WTC11 (cell line): ENCODE data around the gene HSD3B7. TPM values are rescaled to one million over a fixed set of nuclear protein-coding genes. Genes with fewer than 3 reads are reported as not detected.

Experiments
- ATAC-seq: fragments of 200-7000 bp; cut with Tn5 transposase; 2 replicates; pipeline ENCODE4 v1.10.0; 2021; ENCODE audit warnings: mild to moderate bottlenecking, moderate library complexity
- CTCF ChIA-PET: fragments of 300-600 bp; sonication (Branson Sonifier 250); formaldehyde crosslinking; loops from one replicate; lab custom pipeline; 2021; ENCODE audit warnings: antibody characterized with exemption; lab: Charles Lee
- POLR2A ChIA-PET: fragments of 350-600 bp; sonication (Branson Sonifier 250); formaldehyde crosslinking; loops from one replicate; lab custom pipeline; 2021; ENCODE audit warnings: antibody characterized with exemption; lab: Charles Lee
- DNase-seq: peaks from one replicate; pipeline ENCODE4 v3.0.0; 2021; ENCODE audit warnings: low spot score
- H3K27ac Mint-ChIP-seq: 2 replicates; pipeline ENCODE4 v1.8.0; 2021; ENCODE audit warnings: mixed read lengths
- H3K27me3 Mint-ChIP-seq: 2 replicates; pipeline ENCODE4 v1.8.0; 2021; ENCODE audit warnings: low read depth, mild to moderate bottlenecking, moderate library complexity, mixed read lengths
- H3K36me3 Mint-ChIP-seq: 2 replicates; pipeline ENCODE4 v1.8.0; 2021; ENCODE audit warnings: mixed read lengths
- H3K4me1 Mint-ChIP-seq: 2 replicates; pipeline ENCODE4 v1.8.0; 2022; ENCODE audit warnings: mixed read lengths
- H3K4me3 Mint-ChIP-seq: 2 replicates; pipeline ENCODE4 v1.8.0; 2021; ENCODE audit warnings: mild to moderate bottlenecking, moderate library complexity, mixed read lengths
- H3K9me3 Mint-ChIP-seq: 2 replicates; pipeline ENCODE4 v1.8.0; 2021; ENCODE audit warnings: mixed read lengths
- NFATC4 ChIP-seq: fragments of 250-450 bp; sonication (Bioruptor Pico); IDR thresholded peaks from 2 replicates; pipeline ENCODE4 v1.9.0; 2021; ENCODE audit warnings: mild to moderate bottlenecking
- NFYB ChIP-seq: sonication (generic); formaldehyde crosslinking; conservative IDR thresholded peaks from 2 replicates; pipeline ENCODE4 v1.8.0; 2022; ENCODE audit warnings: low read depth, missing genetic modification reagents
- ZBTB43 ChIP-seq: sonication (generic); formaldehyde crosslinking; IDR thresholded peaks from 2 replicates; pipeline ENCODE4 v1.8.1; 2023; ENCODE audit warnings: mild to moderate bottlenecking, missing genetic modification reagents
- total RNA-seq: library from RNA; stranded (reverse); gene quantifications from 3 replicates; pipeline ENCODE4 v1.2.3, GENCODE V29; 2021
- TF ChIP-seq, protein P1 (sequence below): sonication (generic); formaldehyde crosslinking; IDR thresholded peaks from 2 replicates; pipeline ENCODE4 v1.8.0; 2023; ENCODE audit warnings: missing genetic modification reagents, mild to moderate bottlenecking, borderline replicate concordance
- TF ChIP-seq, protein P2 (sequence below): sonication (generic); formaldehyde crosslinking; IDR thresholded peaks from 2 replicates; pipeline ENCODE4 v1.8.1; 2022; ENCODE audit warnings: missing genetic modification reagents, borderline replicate concordance

Gene HSD3B7
- total RNA-seq, 1 experiment from 2014 or later: 4.5 TPM

DNA sequence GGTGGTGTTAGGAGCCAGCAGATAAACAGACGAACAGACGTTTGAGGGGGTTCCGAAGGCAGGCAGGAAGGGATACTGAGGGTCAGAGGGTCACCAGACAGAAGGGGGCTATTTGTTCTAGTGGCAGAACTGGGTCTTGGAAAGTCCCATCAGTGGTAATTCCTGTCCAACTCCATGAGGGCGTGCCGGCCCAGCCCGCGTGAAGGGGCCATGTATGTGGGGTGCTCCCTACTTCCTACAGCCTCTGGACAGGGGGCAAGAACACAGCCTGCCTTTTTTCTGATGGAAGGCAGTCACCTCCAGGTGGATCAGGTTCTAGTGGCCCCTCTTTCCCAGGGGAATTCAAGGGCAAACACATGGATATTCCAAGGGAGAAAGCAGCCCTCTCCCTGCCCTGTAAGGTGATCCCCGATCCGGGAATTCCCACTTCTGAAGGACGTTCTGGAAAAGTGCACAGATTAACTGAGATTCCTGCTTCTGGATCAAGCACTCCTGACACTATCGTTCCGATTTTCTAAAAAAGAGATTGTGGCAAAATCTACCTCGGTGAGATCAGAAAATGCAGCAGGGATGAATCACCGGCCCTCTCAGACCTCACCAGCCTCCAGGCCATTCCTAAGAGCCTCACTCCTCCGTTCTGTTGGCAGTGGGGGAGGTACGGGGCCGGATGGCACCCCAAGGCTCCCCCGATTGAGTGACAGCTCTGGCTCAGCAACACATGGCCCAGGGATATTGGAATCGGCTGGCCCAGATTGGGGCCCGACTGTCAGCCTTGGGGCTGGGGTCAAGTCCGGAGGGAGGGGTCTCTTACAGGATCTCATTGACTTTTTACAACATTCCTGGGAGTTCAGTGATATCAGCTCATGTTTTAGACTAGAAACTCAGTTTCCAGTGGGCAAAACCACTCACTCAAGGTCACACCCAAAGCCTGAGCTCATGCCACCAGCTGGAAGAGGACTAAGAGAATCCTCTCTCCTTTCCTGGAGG lies 13.0 kb downstream of the HSD3B7 start:
- H3K27ac Mint-ChIP-seq: 0 out of 2 replicates have a peak overlapping the region, but pooled peaks have one; percentile 16
- H3K27me3 Mint-ChIP-seq: peaks cover 7% of the 10 kb centered on the region; the same call in 1 of the 2 replicates
- POLR2A ChIA-PET: interaction anchor here (0.6 to 1.8 kb wide), 6 partner anchors 12 to 448 kb away, joined by 3 to 6 read pairs (median 4); partner anchors contain the start of genes HSD3B7 and KAT8
- H3K4me3 Mint-ChIP-seq: peak overlapping the region; percentile 70
- ATAC-seq (peak; percentile 3; the same call in 1 of the 2 replicates), DNase-seq (no peak)
- peaks cover 16% of the 10 kb centered on the region for H3K4me1 Mint-ChIP-seq
- no peaks in the 10 kb centered on the region for H3K36me3 Mint-ChIP-seq
- no peaks in the 10 kb centered on the region for H3K9me3 Mint-ChIP-seq
- no peak for TF ChIP-seq ZBTB43 (CRISPR knock-in tag)
- TF ChIP-seq, protein P1, sequence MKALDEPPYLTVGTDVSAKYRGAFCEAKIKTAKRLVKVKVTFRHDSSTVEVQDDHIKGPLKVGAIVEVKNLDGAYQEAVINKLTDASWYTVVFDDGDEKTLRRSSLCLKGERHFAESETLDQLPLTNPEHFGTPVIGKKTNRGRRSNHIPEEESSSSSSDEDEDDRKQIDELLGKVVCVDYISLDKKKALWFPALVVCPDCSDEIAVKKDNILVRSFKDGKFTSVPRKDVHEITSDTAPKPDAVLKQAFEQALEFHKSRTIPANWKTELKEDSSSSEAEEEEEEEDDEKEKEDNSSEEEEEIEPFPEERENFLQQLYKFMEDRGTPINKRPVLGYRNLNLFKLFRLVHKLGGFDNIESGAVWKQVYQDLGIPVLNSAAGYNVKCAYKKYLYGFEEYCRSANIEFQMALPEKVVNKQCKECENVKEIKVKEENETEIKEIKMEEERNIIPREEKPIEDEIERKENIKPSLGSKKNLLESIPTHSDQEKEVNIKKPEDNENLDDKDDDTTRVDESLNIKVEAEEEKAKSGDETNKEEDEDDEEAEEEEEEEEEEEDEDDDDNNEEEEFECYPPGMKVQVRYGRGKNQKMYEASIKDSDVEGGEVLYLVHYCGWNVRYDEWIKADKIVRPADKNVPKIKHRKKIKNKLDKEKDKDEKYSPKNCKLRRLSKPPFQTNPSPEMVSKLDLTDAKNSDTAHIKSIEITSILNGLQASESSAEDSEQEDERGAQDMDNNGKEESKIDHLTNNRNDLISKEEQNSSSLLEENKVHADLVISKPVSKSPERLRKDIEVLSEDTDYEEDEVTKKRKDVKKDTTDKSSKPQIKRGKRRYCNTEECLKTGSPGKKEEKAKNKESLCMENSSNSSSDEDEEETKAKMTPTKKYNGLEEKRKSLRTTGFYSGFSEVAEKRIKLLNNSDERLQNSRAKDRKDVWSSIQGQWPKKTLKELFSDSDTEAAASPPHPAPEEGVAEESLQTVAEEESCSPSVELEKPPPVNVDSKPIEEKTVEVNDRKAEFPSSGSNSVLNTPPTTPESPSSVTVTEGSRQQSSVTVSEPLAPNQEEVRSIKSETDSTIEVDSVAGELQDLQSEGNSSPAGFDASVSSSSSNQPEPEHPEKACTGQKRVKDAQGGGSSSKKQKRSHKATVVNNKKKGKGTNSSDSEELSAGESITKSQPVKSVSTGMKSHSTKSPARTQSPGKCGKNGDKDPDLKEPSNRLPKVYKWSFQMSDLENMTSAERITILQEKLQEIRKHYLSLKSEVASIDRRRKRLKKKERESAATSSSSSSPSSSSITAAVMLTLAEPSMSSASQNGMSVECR (CRISPR knock-in tag): no peak
- TF ChIP-seq, protein P2, sequence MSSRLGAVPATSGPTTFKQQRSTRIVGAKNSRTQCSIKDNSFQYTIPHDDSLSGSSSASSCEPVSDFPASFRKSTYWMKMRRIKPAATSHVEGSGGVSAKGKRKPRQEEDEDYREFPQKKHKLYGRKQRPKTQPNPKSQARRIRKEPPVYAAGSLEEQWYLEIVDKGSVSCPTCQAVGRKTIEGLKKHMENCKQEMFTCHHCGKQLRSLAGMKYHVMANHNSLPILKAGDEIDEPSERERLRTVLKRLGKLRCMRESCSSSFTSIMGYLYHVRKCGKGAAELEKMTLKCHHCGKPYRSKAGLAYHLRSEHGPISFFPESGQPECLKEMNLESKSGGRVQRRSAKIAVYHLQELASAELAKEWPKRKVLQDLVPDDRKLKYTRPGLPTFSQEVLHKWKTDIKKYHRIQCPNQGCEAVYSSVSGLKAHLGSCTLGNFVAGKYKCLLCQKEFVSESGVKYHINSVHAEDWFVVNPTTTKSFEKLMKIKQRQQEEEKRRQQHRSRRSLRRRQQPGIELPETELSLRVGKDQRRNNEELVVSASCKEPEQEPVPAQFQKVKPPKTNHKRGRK: no peak
- TF ChIP-seq NFATC4 (CRISPR knock-in tag): no peak
- TF ChIP-seq, all 79 proteins: peak for 0
- CTCF ChIA-PET: interaction anchor here (0.5 to 8.2 kb wide), 12 partner anchors 12 to 475 kb away, joined by 3 to 79 read pairs (median 5); partner anchors contain the start of gene HSD3B7

DNA sequence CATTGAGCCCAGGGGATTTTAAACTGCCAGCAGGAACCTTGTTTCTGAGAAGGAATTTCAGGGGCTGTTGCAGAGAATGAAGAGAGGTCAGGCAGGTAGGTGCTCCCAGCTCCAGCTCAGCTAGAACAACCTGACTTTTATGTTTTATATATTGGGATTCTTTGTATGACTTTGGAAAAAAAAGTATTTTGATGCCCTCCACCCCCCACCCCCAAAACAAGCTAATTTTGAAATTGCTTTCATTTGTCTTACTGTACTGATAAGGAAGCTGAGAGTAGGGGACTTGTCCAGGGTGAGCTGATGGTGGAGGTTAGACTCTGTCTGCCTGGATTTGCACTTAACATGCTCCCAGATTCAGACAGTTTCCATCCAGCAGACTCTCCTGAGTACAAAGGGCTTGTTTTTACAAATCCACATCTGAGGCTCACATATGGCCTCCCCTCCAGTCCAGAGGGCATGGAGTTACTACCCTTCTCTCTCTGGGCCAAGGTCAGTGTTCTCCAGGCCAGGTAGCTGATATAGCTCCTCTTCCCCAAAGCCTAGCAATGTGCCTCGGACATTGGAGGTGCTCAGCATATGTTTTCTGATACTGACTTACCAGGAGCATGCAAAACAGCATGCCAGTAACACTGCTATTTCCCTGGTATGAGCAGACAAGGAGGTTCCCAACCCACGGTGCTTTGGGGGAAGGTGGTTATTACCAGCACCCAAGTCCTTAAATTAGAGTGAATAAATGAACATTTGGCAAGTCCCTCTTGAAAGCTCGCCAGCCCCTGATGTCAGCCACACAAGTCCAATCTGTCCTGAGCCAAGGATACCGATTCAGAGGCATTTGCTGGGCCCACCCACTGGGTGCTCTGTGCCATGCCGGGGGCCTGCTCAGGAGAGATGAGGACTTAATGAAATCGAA lies 14.1 kb downstream of the HSD3B7 start:
- ATAC-seq (no peak), DNase-seq (no peak)
- no peaks in the 10 kb centered on the region for H3K36me3 Mint-ChIP-seq
- H3K4me3 Mint-ChIP-seq: no peak overlapping the region
- H3K4me1 Mint-ChIP-seq: peaks cover 16% of the 10 kb centered on the region
- H3K27me3 Mint-ChIP-seq: peaks cover 7% of the 10 kb centered on the region; the same call in 1 of the 2 replicates
- POLR2A ChIA-PET: interaction anchor here (1.0 kb wide), 1 partner anchor 13 kb away, joined by 3 read pairs; no protein-coding TSS in a partner anchor
- no peaks in the 10 kb centered on the region for H3K9me3 Mint-ChIP-seq
- no peak overlapping the region for H3K27ac Mint-ChIP-seq
- TF ChIP-seq NFYB (CRISPR knock-in tag) (no peak), ZBTB43 (CRISPR knock-in tag) (no peak)
- TF ChIP-seq, all 79 proteins: peak for 0
- CTCF ChIA-PET: interaction anchor here (0.8 to 8.2 kb wide), 4 partner anchors 13 to 143 kb away, joined by 3 to 79 read pairs (median 6); partner anchors contain the start of gene HSD3B7
